GM10248 (cell line): Measurements from ENCODE around the gene TGFBR3.

Experiments used
- CTCF ChIA-PET: fragments of 300-600 bp; sonication (Branson Sonifier 250); formaldehyde crosslinking; extraction: SDS; loops from one replicate; lab custom pipeline; 2021; ENCODE audit warnings: antibody characterized with exemption; lab: Yijun Ruan, JAX
- POLR2A ChIA-PET: fragments of 350-650 bp; sonication (Branson Sonifier 250); formaldehyde crosslinking; extraction: SDS; loops from one replicate; lab custom pipeline; 2020; ENCODE audit warnings: antibody characterized with exemption; lab: Yijun Ruan, JAX
- DNase-seq: peaks from one replicate; pipeline ENCODE4 v3.0.0; 2012; ENCODE audit errors: extremely low spot score
- CTCF ChIP-seq: IDR thresholded peaks from 2 replicates; pipeline ENCODE4 v1.5.1; 2012; ENCODE audit warnings: mild to moderate bottlenecking, low read depth; ENCODE audit errors: extremely low read depth, missing control alignments, control extremely low read depth

TGFBR3 gene

GRCh38 chr1:91712393-91712792 is 173.6 kb downstream of the TGFBR3 start:
- CTCF ChIA-PET = interaction anchor here (0.9 to 1.6 kb wide), 3 partner anchors 12 to 173 kb away, joined by 3 to 6 read pairs (median 6); no protein-coding TSS in a partner anchor
- TF ChIP-seq CTCF = no peak

GRCh38 chr1:91711504-91712247 is 174.3 kb downstream of the TGFBR3 start:
- DNase-seq = no peak
- TF ChIP-seq CTCF = no peak
- POLR2A ChIA-PET = no interaction called here
- CTCF ChIA-PET = interaction anchor here (1.6 to 2.4 kb wide), 2 partner anchors 12 to 174 kb away, joined by 3 to 8 read pairs; no protein-coding TSS in a partner anchor

More at GRCh38 chr1:91712393-91712792, 173.6 kb downstream of the TGFBR3 start:
- POLR2A ChIA-PET = no interaction called here
- no peak for DNase-seq

- DNase-seq = no peak
- CTCF ChIA-PET = interaction anchor here (1.1 to 2.4 kb wide), 4 partner anchors 10 to 176 kb away, joined by 4 to 9 read pairs (median 6); partner anchors contain the start of gene TGFBR3
- POLR2A ChIA-PET = no interaction called here
- TF ChIP-seq CTCF = no peak
Measured at GRCh38 chr1:91710261-91710660, 175.7 kb downstream of the TGFBR3 start.

GRCh38 chr1:91708691-91709090 is 177.3 kb downstream of the TGFBR3 start:
- no peak for TF ChIP-seq CTCF
- ChIA-PET POLR2A (interaction anchor here (0.6 kb wide), 1 partner anchor 334 kb away, joined by 3 read pairs; no protein-coding TSS in a partner anchor), CTCF (interaction anchor here (1.2 to 2.3 kb wide), 6 partner anchors 10 to 175 kb away, joined by 4 to 9 read pairs (median 5); no protein-coding TSS in a partner anchor)
- DNase-seq = no peak

GRCh38 chr1:91707890-91708218 is 178.1 kb downstream of the TGFBR3 start:
- DNase-seq = no peak
- TF ChIP-seq CTCF = no peak
- ChIA-PET POLR2A (interaction anchor here (0.6 kb wide), 1 partner anchor 1041 kb away, joined by 4 read pairs; no protein-coding TSS in a partner anchor), CTCF (interaction anchor here (1.2 to 2.3 kb wide), 6 partner anchors 9 to 176 kb away, joined by 3 to 6 read pairs (median 5); no protein-coding TSS in a partner anchor)

- TF ChIP-seq CTCF = no peak
- POLR2A ChIA-PET = interaction anchor here (0.6 kb wide), 1 partner anchor 1042 kb away, joined by 4 read pairs; no protein-coding TSS in a partner anchor
- CTCF ChIA-PET = interaction anchor here (1.2 to 2.3 kb wide), 5 partner anchors 9 to 176 kb away, joined by 3 to 6 read pairs (median 5); no protein-coding TSS in a partner anchor
- DNase-seq = no peak
Measured at GRCh38 chr1:91707114-91707889, 178.6 kb downstream of the TGFBR3 start.
